Lung microvascular endothelial cell (primary cell): ENCODE measurements around the gene KCNG2. TPM values are rescaled to one million over a fixed set of nuclear protein-coding genes. Genes with fewer than 3 reads are reported as not detected.

Experiments
- DNase-seq, 2 donors: peaks; one replicate each; pipeline versions ENCODE4 v3.0.0 to v3.0.0-alpha.2; 2010; ENCODE audit warnings: low read depth in 2 of 2
- total RNA-seq: library from RNA; depleted of rRNA; stranded (reverse); fragments of >200 nt; gene quantifications from 2 replicates; pipeline ENCODE4 v1.2.1, GENCODE V29; 2014

The KCNG2 gene
- total RNA-seq, 1 donor from 2014 or later = 1.4 TPM

GRCh38 chr18:79905993-79906392 is 108.3 kb downstream of the KCNG2 start:
- no peak for DNase-seq

DNA sequence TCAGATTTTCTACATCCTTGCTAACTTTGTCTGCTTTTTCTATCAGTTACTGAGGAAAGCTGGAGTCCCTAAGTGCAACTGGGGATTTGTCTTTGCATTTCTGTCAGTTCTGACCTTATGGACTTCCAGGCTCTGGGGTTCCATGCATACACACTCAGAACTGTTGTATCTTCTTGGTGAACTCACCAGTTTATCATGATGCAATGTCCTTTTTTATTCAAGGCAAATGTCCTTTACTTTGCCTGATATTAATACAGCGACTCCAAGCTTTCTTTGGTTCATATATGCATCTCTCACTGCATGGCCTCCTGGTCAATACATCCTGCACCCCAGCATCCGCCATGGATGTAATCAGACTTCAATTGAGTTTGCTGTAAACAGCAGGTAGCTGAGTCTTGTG is 109.0 kb downstream of the KCNG2 start:
- DNase-seq = no peak

DNA sequence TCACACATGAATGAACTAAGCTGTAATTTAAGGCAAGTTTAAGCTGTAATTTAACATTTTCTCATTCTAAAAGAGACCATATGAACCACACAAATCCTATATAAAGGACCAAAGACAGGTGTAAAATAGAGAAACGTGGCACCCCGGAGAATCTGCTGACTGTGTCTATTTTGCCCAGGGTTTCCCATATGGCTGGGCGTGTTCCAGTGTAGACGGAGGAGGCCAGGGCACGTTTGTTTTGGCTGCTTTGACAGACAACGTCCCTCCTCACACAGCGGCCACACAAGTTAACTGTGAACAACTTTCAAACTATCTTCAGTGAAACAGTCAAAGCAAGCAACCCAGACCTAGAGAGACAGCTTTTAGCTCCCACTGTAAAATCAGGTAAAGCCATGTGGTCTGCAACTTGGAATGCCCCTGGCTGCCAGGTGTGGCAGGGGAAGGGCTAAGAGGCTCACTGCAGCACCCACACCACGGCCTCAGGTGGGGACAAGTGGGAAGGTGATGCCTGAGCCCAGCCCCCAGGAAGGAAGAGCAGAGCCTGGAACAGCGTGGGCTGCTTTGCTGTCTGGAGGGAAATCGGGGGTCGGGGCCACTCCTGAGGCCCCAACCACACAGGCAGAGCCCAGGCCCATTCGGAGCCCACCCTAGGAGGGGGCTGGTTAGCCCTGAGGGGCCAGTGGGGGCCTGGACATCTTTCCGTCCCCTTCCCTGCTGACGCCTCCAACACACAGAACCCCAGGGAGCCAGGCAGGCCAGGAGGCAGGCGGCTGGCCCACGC is 113.0 kb downstream of the KCNG2 start:
- DNase-seq = no peak

DNA sequence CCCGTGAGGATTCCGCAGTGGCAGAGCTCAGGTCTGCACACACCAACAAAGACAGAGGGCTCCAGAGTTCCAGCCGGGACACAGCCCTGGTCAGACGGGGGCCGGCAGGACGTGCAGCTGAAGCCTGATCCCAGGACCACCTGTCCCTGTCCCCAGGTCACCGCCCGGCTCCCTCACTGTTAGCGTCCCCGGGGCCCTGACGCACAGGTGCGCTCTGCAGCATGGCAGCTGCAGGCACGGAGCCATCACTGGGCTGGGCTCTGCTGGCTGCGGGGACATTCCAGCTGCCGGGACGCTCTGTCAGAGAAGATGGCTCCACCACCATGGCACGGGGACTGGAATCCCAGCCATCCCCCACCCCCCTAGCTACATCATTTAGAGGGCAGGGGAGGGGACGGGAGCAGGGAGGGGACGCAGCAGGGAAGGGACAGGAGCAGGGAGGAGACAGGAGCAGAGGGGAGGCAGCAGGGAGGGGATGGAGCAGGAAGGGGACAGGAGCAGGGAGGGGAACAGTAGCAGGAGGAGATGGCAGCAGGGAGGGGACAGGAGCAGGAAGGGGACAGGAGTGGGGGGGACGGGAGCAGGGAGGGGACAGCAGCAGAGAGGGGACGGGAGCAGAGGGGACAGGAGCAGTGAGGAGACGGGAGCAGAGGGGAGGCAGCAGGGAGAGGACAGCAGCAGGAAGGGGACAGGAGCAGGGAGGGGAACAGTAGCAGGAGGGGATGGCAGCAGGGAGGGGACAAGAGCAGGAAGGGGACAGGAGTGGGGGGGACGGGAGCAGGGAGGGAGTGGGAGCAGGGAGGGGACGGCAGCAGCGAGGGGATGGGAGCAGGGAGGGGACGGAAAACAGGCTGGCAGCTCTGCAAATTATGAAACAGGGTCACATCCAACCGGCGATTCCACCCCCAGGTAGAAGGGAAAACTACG is 113.9 kb downstream of the KCNG2 start:
- DNase-seq = no peak

DNA sequence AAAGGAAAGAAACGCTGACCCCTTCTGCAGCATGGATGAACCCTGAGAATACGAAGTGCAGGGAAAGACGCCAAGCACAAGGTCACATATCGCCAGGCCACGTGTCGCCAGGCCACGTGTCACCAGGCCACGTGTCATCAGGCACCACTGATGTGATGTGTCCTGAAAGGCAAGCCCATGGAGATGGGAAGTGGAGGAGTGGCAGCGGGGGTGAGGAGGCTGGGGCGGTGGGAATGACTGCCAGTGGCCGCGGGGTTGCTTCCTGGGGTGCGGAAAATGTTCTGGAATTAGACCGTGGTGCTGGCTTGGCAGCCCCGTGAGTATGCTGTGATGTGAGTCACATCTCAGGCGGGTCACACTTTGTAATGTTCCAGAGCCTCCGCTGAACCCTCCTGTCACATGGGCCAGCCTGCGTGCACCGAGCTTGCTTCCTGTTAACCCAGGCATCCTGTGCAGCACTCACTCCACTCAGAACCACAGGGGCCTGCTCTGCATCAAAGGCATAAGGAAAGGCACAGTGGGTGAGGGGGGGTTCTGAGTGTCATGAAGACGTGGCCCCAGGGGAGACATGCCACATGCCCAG is 114.8 kb downstream of the KCNG2 start:
- DNase-seq = peak; percentile 56 to 77

DNA sequence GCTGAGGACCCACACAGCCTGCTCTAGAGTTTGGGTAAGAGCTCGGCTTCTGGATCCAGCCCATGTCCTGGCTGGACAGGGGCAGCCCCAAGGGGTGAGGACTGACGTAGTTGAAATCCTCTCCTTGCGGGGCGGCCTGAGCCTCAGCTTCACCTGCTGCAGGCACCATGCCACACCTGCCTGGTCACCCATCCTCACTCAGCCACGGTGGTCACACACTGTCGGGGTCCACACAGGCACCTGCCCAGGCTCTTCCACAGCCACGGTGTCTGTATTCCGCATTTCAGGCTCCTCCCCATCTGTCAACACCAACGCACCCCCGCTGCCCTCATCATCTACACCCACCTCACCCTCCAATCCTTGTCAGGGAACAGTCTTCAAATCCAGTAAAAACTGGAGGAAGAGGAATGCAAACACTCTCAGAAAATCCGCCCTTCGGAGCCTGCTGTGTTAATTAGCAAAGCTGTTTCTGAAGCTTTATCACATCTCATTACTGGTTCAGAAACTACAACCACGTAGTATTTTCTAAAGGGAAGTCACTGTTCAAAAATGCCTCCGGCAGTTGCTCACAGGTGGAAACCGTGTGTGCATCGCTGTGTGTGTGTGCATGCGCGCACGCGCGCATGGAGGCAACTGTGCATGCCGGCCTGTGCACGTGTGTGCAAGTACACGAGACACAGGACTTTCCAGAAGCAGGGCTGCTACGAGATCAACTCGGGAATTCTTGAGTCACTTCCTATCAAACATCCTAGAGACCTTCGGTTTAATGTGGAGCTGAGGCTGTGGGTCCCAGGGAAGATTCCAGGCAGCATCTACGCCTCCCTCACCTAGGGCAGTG is 115.5 kb downstream of the KCNG2 start:
- peak in 1 of 2 donors; percentile 34 for DNase-seq

- no peak for DNase-seq
Measured at GRCh38 chr18:79914614-79915160, 116.9 kb downstream of the KCNG2 start.

GRCh38 chr18:79915161-79916127 is 117.7 kb downstream of the KCNG2 start:
- no peak for DNase-seq

GRCh38 chr18:79916128-79916494 is 118.4 kb downstream of the KCNG2 start:
- DNase-seq = no peak

- no peak for DNase-seq
Measured at GRCh38 chr18:79916546-79917168, 118.9 kb downstream of the KCNG2 start.

DNA sequence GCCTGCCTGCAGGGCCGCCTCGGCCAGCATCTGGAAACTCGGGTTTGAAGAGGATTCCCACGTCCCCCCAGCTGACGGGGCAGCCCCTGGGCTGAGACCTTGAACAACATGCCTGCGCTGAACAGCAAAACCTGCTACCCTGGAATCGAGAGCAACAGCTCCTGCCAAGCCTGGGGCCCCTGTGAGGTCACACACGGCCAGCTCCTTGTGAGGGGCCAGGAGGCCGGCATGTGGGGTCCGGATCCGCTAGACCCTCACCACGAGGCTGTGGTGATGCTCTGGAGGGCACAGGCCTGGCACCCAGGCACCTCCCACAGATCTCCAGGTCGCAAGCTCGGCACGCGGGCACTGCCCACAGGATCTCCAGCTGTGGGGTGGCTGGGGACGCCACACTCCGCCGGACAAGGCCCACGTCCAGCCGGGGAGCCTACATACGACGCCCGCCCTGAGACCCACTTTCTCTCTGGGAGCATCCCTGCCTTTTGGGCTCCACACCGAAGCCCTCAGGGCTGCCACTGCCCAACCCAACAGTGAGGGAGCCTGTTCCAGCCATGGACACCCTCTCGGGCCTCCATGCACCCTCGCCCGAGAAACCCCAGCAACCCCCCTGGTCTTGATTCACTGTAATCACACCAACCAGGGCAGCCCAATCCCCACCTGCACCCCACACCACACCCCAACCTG is 119.6 kb downstream of the KCNG2 start:
- DNase-seq = no peak

DNA sequence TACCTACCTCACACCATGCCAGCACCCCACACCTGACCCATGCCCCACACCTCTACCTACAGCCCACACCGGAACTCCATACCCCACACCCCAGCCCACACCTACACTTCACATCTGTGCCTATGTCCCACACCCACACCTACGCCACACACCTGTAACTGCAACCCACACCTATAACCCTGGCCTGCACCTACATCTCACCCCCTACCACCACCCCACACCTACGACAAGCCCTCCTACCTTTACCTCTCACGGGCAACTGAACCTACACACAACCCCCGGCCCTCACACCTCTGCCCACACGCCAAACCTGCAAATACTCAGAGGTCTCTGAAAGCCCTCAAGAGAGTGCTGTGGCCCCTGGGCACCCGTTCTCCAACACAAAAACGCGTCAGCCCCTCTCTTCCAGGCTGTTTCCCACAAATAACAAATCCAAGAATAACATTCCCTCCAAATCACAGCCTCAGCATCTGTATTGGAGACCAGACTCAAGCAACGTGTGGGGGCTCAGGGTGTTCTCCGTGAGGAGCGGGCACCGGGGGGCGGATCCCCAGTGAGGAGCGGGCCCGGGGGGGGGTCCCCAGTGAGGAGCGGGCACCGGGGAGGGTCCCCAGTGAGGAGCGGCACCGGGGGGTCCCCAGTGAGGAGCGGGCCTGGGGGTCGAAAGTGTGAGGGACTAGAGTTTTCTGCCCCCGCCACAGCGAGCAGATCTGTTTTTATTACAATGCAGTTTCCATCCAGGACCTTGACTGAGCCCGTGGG is 120.3 kb downstream of the KCNG2 start:
- no peak for DNase-seq

- DNase-seq = no peak
Measured at GRCh38 chr18:79918615-79919011, 120.9 kb downstream of the KCNG2 start.

- DNase-seq = no peak
Measured at GRCh38 chr18:79919089-79919488, 121.4 kb downstream of the KCNG2 start.

DNA sequence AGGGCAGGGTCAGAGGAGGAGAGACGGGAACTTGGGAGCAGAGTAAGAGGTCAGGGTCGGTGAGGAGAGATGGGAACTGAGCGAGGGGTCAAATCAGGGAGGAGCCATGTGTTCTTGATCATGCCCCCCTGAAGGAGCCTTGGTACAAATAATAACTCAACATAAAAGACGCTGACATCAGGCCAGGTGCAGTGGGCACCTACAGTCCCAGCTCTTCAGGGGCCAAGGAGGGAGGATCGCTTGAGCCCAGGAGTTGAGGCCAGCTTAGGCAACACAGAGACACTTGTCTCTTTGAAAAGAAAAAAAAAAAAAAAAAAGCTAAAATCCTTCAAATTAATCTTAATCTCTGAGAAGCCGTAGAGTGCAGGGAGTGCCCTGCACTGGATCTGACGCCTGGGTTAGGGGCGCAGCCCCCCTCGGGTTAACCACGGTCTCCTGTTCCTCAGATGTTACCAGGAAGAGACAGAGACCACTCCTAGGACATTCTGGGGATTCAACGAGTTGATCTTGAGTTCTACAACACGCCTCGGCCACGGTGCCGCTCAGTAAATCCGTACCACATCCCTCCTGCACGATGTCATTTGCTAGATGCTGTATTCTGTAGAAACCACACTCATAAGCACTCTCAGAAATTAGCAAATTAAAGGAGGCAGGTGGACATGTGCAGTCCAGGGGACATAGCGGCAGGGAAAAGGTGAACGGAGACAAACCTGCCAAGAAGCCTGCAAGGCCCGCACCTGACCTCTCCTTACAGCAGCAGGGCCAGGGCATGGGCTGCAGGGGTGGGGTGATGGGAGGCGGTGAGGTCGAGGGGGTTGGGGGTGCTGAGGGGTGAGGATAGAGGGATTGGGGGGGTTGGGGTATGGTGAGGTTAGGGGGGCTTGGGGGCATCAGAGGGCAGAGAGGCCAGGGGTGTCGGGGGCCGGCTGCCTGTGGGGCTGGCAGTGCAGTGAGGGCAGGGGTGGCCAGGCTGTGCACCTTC is 124.5 kb downstream of the KCNG2 start:
- no peak for DNase-seq

- DNase-seq = no peak
Measured at GRCh38 chr18:79922971-79923411, 125.3 kb downstream of the KCNG2 start.
